Smooth muscle cell (in vitro differentiated cells): ENCODE results near the gene PEDS1. TPM values are rescaled to one million over a fixed set of nuclear protein-coding genes. Genes with fewer than 3 reads are reported as not detected.

ENCODE experiments used
- DNase-seq: peaks from one replicate; lab custom pipeline; 2025; ENCODE audit not compliant: unreplicated experiment; lab: John Stamatoyannopoulos, UW
- H2AFZ ChIP-seq: fragments of 200-600 bp; sonication (generic); 2 replicates; pipeline ENCODE4 v1.6.0; 2016; ENCODE audit warnings: antibody characterized with exemption, low read depth, mild to moderate bottlenecking
- H3F3A ChIP-seq: fragments of 200-600 bp; sonication (generic); 2 replicates; pipeline ENCODE4 v1.6.0; 2017; ENCODE audit warnings: antibody characterized with exemption, low read depth
- H3K27ac ChIP-seq: fragments of 200-600 bp; sonication (generic); 2 replicates; pipeline ENCODE4 v1.5.1; 2016; ENCODE audit warnings: low read depth, mild to moderate bottlenecking
- H3K27me3 ChIP-seq: fragments of 200-600 bp; sonication (generic); 2 replicates; pipeline ENCODE4 v1.6.1; 2016; ENCODE audit warnings: low read depth, mild to moderate bottlenecking
- H3K36me3 ChIP-seq: fragments of 200-600 bp; sonication (generic); 2 replicates; pipeline ENCODE4 v1.5.1; 2016; ENCODE audit warnings: low read depth
- H3K4me1 ChIP-seq: fragments of 200-600 bp; sonication (generic); 2 replicates; pipeline ENCODE4 v1.5.1; 2016; ENCODE audit warnings: low read depth
- H3K4me2 ChIP-seq: fragments of 200-600 bp; sonication (generic); 2 replicates; pipeline ENCODE4 v1.6.0; 2016; ENCODE audit warnings: mild to moderate bottlenecking
- H3K4me3 ChIP-seq: fragments of 200-600 bp; sonication (generic); 2 replicates; pipeline ENCODE4 v1.5.1; 2016; ENCODE audit warnings: mild to moderate bottlenecking
- H3K79me2 ChIP-seq: fragments of 200-600 bp; sonication (generic); 2 replicates; pipeline ENCODE4 v1.6.0; 2016; ENCODE audit warnings: low read depth, mild to moderate bottlenecking
- H3K9ac ChIP-seq: fragments of 200-600 bp; sonication (generic); 2 replicates; pipeline ENCODE4 v1.6.0; 2016; ENCODE audit warnings: low read depth
- H3K9me3 ChIP-seq: fragments of 200-600 bp; sonication (generic); replicated peaks from 2 replicates; pipeline ENCODE4 v1.5.1; 2016; ENCODE audit warnings: low read depth
- H4K20me1 ChIP-seq: fragments of 200-600 bp; sonication (generic); 2 replicates; pipeline ENCODE4 v1.6.0; 2016; ENCODE audit warnings: low read depth
- WGBS: methylation state at CpG from one replicate; pipeline ENCODE4 v1.1.7; 2016; ENCODE audit warnings: low lambda C conversion rate; 5-methylcytosine and 5-hydroxymethylcytosine counted together
- polyA plus RNA-seq: library from polyadenylated mRNA; unstranded; fragments of >200 nt; fragmentation: Nextera tagmentation; extraction: Ambion mirVana; gene quantifications from 2 replicates; pipeline ENCODE4 v1.2.1, GENCODE V29; 2016
- total RNA-seq: library from RNA; depleted of rRNA; stranded (reverse); fragments of >200 nt; gene quantifications from 2 replicates; pipeline ENCODE4 v1.2.3, GENCODE V29; 2014
- TF ChIP-seq, protein P1 (sequence below): fragments of 200-600 bp; sonication (generic); IDR thresholded peaks from 2 replicates; pipeline ENCODE4 v1.5.1; 2017; ENCODE audit warnings: borderline replicate concordance, mild to moderate bottlenecking, antibody characterized with exemption; ENCODE audit not compliant: insufficient read depth, poor library complexity, severe bottlenecking

Gene PEDS1
- total and polyA plus RNA-seq, 2 experiments from 2014 or later: 45.8 to 47.4 TPM

DNA sequence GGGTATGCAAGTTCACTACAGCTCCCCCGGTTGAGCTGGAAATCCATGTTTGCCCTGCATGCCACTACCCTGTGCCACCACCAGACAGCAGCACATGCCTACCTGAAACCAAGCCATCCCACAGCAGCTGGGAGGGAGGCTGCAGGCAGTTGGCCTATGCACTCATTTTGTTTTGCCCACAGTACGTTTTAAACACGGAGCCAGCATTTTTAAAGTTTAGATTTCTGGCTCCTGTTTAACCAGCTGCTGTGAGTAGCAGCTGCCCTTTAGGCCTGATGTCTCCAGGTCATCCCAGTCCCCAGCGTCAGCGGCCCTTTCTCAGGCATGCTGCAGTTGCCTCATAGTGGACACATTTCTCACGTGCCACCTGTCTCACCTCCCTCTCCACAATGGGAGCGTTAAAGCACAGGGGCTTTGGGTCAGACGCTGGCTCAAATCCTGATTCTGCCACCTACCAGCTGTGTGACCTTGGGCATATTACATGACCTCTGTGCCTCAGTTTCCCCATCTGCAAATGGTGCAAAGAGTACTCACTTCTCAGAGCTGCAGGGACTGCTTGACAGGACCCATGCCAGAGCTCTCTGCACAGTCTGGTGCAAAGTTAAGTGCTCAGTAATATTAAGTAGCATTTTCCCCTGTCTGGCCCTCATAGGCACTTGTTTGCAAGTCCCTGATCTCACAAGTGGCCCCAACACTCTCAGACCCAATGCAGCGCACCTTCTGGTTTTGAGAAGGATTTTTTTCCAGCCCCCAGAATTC lies 32.4 kb downstream of the PEDS1 start:
- H3F3A ChIP-seq: peaks cover 11% of the 10 kb centered on the region
- H3K9ac ChIP-seq: no peak overlapping the region
- H3K4me1 ChIP-seq: peaks cover 2% of the 10 kb centered on the region
- no peak overlapping the region for H3K27ac ChIP-seq
- no peaks in the 10 kb centered on the region for H3K79me2 ChIP-seq
- DNase-seq: no peak
- H4K20me1 ChIP-seq: no peaks in the 10 kb centered on the region
- 65% methylated on average over 9 of the region's 9 CpGs for WGBS
- no peaks in the 10 kb centered on the region for H3K9me3 ChIP-seq
- H3K27me3 ChIP-seq: no peaks in the 10 kb centered on the region
- TF ChIP-seq, protein P1, sequence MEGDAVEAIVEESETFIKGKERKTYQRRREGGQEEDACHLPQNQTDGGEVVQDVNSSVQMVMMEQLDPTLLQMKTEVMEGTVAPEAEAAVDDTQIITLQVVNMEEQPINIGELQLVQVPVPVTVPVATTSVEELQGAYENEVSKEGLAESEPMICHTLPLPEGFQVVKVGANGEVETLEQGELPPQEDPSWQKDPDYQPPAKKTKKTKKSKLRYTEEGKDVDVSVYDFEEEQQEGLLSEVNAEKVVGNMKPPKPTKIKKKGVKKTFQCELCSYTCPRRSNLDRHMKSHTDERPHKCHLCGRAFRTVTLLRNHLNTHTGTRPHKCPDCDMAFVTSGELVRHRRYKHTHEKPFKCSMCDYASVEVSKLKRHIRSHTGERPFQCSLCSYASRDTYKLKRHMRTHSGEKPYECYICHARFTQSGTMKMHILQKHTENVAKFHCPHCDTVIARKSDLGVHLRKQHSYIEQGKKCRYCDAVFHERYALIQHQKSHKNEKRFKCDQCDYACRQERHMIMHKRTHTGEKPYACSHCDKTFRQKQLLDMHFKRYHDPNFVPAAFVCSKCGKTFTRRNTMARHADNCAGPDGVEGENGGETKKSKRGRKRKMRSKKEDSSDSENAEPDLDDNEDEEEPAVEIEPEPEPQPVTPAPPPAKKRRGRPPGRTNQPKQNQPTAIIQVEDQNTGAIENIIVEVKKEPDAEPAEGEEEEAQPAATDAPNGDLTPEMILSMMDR: peak; percentile 57
- H3K4me2 ChIP-seq: no peak overlapping the region
- no peaks in the 10 kb centered on the region for H3K36me3 ChIP-seq
- no peak overlapping the region for H2AFZ ChIP-seq
- no peak overlapping the region for H3K4me3 ChIP-seq

DNA sequence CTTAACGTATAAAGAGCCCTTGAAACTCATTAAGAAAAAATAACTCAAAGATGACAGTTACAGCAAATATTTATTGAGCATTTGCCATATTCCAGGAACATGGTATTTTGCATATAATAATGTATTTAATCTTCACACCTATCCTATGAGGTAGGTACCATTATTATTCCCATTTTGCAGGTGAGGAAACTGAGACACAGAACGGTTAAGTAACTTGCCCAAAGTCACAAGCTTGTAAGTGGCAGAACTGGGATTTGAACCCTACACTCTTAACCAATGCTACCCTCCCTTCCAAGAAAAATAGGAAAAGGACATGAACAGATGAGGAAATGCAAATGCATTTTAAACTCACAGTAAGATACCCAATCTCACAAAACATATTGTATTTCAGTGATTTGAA lies 35.3 kb downstream of the PEDS1 start:
- Histone ChIP-seq H3K4me2 (no peak overlapping the region), H3K27me3 (no peaks in the 10 kb centered on the region), H3F3A (peaks cover 11% of the 10 kb centered on the region), H3K9me3 (no peaks in the 10 kb centered on the region), H3K4me1 (peaks cover 14% of the 10 kb centered on the region), H3K79me2 (peaks cover 8% of the 10 kb centered on the region), H2AFZ (no peak overlapping the region), H4K20me1 (no peaks in the 10 kb centered on the region), H3K4me3 (no peak overlapping the region), H3K9ac (no peak overlapping the region), H3K27ac (no peak overlapping the region), H3K36me3 (no peaks in the 10 kb centered on the region)
- DNase-seq: no peak
- WGBS: 92% methylated on average over 2 of the region's 2 CpGs
- TF ChIP-seq, protein P1: no peak

DNA sequence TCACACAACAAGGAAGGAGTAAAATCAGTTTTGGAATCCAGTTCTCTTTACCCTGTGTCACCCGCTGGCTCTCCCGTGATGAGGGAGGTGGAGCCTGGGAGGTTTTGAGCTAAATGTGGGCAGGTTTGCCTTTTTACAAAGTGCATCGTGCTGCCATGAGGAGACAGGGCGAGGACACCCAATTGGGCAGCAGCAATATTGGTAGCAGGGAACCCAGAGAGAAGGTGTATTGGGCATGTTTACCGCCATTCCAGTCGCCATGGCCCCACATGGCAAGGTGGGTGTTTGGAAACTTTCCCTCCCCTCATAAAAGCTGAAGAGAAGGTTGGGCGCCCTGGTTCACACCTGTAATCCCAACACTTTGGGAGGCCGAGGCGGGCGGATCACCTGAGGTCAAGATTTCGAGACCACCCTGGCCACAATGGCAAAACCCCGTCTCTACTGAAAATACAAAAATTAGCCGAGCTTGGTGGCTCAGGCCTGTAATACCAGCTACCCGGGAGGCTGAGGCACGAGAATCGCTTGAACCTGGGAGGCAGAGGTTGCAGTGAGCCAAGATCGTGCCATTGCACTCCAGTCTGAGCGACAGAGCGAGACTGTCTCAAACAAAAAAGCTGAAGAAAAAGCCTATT lies 37.0 kb downstream of the PEDS1 start:
- Histone ChIP-seq H3F3A (peaks cover 22% of the 10 kb centered on the region), H3K4me3 (peak overlapping the region; percentile 58), H3K9me3 (no peaks in the 10 kb centered on the region), H3K9ac (peak overlapping the region; percentile 54), H3K79me2 (peaks cover 23% of the 10 kb centered on the region), H3K27ac (peak overlapping the region; percentile 58), H3K4me1 (peaks cover 22% of the 10 kb centered on the region), H3K4me2 (peak overlapping the region; percentile 85), H3K27me3 (no peaks in the 10 kb centered on the region), H3K36me3 (no peaks in the 10 kb centered on the region), H2AFZ (peak overlapping the region; percentile 57), H4K20me1 (peaks cover 6% of the 10 kb centered on the region)
- TF ChIP-seq, protein P1: no peak
- WGBS: 94% methylated on average over 19 of the region's 19 CpGs
- no peak for DNase-seq
